ENCODE data around the gene ZBTB46.
"Not testable (repeated sequence)": the region's sequence is repeated elsewhere in the genome, so short reads cannot be mapped to it uniquely, and the experiment has no call there.

The ZBTB46 gene

DNA sequence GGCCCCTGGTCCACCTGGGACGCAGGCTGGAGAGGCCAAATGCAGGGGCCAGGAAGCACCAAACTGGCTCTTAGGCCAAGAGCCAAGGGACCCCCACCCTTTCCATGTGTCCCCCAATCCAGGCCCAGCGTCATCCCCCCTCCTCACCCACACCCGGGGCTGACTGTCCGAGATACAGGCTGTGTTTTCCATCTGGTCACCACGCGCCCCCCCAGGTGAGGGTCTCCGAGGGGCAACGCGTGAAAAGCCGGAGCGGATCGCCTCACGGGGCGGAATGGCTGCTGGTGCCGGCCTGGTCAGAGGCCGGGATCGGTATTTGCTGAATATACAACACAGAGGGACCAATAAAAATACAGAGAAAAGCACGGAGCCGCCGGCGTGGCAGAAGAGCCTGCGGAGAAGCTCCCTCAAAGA, 25.0 kb upstream of the ZBTB46 start:
- H3K4me3 ChIP-seq (ENCODE audit: low read depth, low read length), result no peak overlapping the region
- no peak for DNase-seq (ENCODE audit: low read depth)
- TF ChIP-seq, protein P1, sequence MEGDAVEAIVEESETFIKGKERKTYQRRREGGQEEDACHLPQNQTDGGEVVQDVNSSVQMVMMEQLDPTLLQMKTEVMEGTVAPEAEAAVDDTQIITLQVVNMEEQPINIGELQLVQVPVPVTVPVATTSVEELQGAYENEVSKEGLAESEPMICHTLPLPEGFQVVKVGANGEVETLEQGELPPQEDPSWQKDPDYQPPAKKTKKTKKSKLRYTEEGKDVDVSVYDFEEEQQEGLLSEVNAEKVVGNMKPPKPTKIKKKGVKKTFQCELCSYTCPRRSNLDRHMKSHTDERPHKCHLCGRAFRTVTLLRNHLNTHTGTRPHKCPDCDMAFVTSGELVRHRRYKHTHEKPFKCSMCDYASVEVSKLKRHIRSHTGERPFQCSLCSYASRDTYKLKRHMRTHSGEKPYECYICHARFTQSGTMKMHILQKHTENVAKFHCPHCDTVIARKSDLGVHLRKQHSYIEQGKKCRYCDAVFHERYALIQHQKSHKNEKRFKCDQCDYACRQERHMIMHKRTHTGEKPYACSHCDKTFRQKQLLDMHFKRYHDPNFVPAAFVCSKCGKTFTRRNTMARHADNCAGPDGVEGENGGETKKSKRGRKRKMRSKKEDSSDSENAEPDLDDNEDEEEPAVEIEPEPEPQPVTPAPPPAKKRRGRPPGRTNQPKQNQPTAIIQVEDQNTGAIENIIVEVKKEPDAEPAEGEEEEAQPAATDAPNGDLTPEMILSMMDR (conservative IDR thresholded peaks at IDR 0.05; ENCODE audit: low read depth, low read length), result no peak

DNA sequence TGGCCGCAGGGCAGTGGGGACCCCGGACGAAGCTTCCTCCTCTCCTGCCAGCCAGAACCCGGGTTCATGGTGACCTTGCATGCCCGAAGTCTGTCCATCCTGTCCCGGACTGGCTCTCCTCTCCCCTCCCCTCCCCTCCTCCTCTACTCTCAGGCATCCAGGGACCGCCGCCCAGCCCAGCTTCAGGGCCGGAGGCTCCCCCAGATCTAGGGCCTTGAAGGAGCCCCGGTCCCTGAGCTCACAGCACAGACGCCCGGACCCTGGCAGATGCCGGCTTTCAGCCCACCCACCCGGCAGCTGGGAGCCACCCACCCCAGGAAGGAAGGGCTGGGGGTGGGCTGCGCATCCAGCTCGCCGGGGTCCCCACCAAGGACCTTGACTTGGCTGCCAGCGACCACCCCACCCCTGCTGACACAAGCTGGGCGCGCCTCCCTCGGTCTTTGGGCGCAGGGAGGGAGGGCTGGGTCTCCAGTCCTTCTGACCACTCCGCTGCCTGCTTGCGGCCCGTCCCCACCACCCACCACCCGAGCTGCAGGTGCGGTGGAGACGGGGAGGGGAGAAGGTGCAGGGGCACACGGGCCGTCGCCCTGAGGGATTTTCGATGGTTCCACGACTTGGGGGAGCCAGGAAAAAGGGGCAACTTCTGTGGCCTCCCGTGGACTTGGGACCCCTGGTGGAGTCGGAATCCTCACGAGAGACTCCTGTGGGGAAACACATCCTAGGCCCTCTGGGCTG, 24.5 kb upstream of the ZBTB46 start:
- TF ChIP-seq, protein P1 (conservative IDR thresholded peaks at IDR 0.05; ENCODE audit: low read depth, low read length), result no peak
- no peak for DNase-seq (ENCODE audit: low read depth)
- peak overlapping the region; percentile 28 for H3K4me3 ChIP-seq (ENCODE audit: low read depth, low read length)

DNA sequence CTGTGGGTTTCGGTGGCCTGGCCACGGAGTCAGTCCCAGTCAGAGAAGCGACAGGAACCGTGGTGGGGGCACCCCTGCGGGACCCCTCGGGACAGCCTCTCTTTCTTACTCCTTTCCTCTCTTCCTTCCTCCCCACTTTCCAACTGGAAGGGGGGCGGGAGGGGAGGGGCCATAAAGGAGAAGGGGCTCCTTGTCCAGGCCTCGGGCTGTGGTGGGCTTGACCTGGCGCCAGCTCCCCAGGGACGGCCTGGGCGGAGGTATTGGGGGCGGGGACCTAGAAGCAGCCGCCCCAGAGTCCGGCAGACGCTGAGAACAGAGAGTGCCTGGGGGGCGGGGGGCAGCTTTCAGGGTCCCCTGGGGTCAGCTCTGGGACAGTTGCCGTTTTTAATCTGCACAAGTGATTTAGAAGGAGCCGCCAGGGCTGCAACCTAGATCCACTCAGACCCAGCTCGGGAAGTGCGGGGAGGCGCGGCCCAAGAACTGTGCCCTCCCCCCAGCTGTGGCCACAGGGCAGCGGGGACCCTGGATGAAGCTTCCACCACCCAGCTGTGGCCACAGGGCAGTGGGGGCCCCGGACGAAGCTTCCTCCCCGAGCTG, 23.8 kb upstream of the ZBTB46 start:
- DNase-seq (ENCODE audit: low read depth), result no peak
- TF ChIP-seq, protein P1 (conservative IDR thresholded peaks at IDR 0.05; ENCODE audit: low read depth, low read length), result no peak
- H3K4me3 ChIP-seq (ENCODE audit: low read depth, low read length), result peak overlapping the region; percentile 28

DNA sequence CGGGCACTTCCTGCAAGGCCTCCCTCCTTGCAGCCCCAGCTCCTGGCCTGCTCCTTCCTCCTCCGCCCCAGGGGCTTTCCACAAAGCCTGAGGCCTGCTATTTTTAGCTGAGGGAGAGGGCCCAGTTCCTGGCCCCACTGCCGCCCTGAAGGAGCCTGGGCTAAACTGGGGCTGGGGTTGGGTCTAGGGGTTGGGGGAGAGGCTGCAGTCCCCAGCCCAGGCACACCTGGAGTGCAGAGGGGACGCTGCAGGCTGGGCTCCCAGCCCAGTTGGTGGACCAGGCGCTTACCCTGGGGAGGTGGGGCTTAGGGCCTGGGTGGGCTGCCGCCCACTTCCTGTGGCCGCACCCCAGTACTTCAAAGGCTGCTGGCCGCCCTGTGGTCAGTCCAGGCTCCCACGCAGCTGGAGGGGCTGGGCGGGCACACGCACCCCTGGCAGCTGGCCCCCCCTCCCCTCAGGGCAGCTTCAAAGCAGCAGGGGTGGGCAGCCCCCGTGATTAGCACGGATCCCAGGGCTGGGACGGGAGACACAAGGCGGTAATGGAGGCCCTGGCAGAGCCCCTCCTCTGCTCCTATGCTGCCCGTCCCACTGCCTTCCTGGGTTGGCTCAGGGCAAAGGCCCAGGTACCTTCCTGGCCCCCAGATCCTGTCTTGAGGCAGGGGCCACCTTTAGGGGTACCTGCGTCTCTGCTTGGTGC, 23.2 kb upstream of the ZBTB46 start:
- TF ChIP-seq, protein P1 (conservative IDR thresholded peaks at IDR 0.05; ENCODE audit: low read depth, low read length), result no peak
- H3K4me3 ChIP-seq (ENCODE audit: low read depth, low read length), result no peak overlapping the region
- peak; percentile 56 for DNase-seq (ENCODE audit: low read depth)

DNA sequence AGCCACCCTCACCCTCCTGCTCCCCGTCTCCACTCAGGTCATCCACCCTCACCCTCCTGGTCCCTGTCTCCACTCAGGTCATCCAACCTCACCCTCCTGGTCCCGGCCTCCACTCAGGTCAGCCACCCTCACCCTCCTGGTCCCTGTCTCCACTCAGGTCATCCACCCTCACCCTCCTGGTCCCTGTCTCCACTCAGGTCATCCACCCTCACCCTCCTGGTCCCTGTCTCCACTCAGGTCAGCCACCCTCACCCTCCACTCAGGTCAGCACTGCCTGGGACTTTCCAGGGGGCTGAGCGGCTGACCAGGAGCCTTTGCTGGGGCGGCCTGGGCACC, 22.6 kb upstream of the ZBTB46 start:
- not testable (repeated sequence) for H3K4me3 ChIP-seq (ENCODE audit: low read depth, low read length)

DNA sequence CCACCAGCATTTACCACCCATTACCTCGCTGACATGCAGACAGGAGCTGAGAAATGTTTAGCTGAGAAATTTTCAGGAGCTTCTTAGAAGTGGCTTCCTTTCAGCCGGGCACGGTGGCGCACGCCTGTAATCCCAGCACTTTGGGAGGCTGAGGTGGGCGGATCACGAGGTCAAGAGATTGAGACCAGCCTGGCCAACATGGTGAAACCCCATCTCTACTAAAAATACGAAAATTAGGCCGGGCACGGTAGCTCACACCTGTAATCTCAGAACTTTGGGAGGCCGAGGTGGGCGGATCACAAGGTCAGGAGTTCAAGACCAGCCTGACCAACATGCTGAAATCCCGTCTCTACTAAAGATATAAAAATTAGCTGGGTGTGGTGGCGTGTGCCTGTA, 20.5 kb upstream of the ZBTB46 start:
- H3K4me3 ChIP-seq (ENCODE audit: low read depth, low read length); DNase-seq (ENCODE audit: low read depth): not testable (repeated sequence)

More for the DNA sequence above, 22.6 kb upstream of the ZBTB46 start:
- not testable (repeated sequence) for DNase-seq (ENCODE audit: low read depth)

DNA sequence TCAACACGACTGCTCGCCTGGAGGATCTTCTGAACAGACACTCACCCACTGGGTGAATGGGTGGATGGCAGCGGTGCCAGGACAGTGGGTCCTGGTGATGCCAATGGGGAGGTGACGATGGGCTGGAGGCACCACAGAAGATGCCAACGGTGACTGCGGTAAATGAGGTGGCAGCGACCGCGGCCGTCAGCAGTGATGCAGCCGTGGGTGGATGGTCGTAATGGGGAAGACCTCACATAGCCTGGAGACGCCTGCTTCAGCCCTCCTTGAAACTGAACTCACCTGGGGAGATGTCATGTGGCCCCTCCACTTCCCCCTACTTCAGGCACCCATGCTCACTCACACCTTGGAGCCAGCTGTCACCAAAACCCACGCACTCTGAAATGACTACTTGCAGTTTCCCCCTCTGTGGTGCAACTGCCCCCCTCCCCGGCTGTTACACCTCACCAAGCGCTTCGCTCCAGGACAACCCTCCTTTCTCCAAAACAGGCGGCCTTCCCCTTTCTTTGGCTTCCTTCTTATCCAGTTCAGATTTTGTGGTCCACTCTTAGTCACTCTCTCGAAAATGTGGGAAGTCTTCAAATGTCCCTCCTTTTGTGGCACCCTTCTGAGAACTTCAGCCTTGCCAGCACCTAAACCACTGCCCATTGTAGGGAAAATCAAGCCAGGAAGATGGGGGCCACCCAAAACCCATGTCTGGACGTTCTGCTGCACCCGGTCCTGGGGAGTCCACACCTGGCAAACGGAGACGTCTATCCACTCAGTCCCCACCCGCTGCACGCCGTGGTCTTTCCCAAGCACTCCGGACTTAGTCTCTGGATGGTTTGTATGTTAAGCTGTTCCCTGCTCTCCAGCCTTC, 19.9 kb upstream of the ZBTB46 start:
- DNase-seq (ENCODE audit: low read depth), result no peak
- H3K4me3 ChIP-seq (ENCODE audit: low read depth, low read length), result no peak overlapping the region
- TF ChIP-seq, protein P1 (conservative IDR thresholded peaks at IDR 0.05; ENCODE audit: low read depth, low read length), result no peak

Measured in choroid plexus epithelial cell (primary cell).